Caco-2 (cell line): ENCODE results near the gene GPR143. TPM values are rescaled to one million over a fixed set of nuclear protein-coding genes. Genes with fewer than 3 reads are reported as not detected.

Source experiments
- BruUV-seq: library from RNA; stranded (reverse); fragments of 400-500 nt; replicated peaks from 2 replicates; lab custom pipeline; 2021; lab: Mats Ljungman, UMichigan
- CTCF ChIA-PET: fragments of 300-600 bp; sonication (Branson Sonifier 250); formaldehyde crosslinking; loops from one replicate; lab custom pipeline; 2022; ENCODE audit warnings: antibody characterized with exemption; lab: Charles Lee
- POLR2A ChIA-PET: fragments of 300-600 bp; sonication (Branson Sonifier 250); formaldehyde crosslinking; loops from one replicate; lab custom pipeline; 2022; ENCODE audit warnings: antibody characterized with exemption; lab: Charles Lee
- DNase-seq, 2 experiments: peaks; one replicate each; pipeline versions ENCODE4 v3.0.0 to v3.0.0-alpha.2; 2020 to 2022
- H3K27me3 ChIP-seq: replicated peaks from 2 replicates; pipeline ENCODE4 v1.6.0; 2011; ENCODE audit warnings: low read length; ENCODE audit not compliant: control insufficient read depth, insufficient read depth
- H3K36me3 ChIP-seq: 2 replicates; pipeline ENCODE4 v1.5.1; 2011; ENCODE audit warnings: low read length; ENCODE audit not compliant: control insufficient read depth, insufficient read depth
- H3K4me1 ChIP-seq: fragments of 250-450 bp; sonication (Bioruptor Pico); 2 replicates; pipeline ENCODE4 v1.5.1; 2020; ENCODE audit warnings: mild to moderate bottlenecking
- H3K4me3 ChIP-seq: 2 replicates; pipeline ENCODE4 v1.5.1; 2011; ENCODE audit warnings: low read depth, mild to moderate bottlenecking, control low read depth, low read length
- H3K9me3 ChIP-seq: fragments of 250-450 bp; sonication (Bioruptor Pico); 2 replicates; pipeline ENCODE4 v1.5.1; 2020; ENCODE audit warnings: mild to moderate bottlenecking, moderate library complexity
- H3K27ac Mint-ChIP-seq: one replicate; pipeline ENCODE4 v1.8.0; 2022; ENCODE audit warnings: mixed read lengths; ENCODE audit not compliant: unreplicated experiment
- H3K27me3 Mint-ChIP-seq: one replicate; pipeline ENCODE4 v1.8.0; 2022; ENCODE audit warnings: mixed read lengths; ENCODE audit not compliant: insufficient read depth, unreplicated experiment
- H3K36me3 Mint-ChIP-seq: one replicate; pipeline ENCODE4 v1.8.0; 2022; ENCODE audit warnings: mild to moderate bottlenecking, mixed read lengths; ENCODE audit not compliant: insufficient read depth, unreplicated experiment
- H3K4me1 Mint-ChIP-seq: one replicate; pipeline ENCODE4 v1.8.0; 2022; ENCODE audit warnings: low read depth, mixed read lengths; ENCODE audit not compliant: unreplicated experiment
- H3K4me3 Mint-ChIP-seq: one replicate; pipeline ENCODE4 v1.8.0; 2022; ENCODE audit warnings: mild to moderate bottlenecking, moderate library complexity, mixed read lengths; ENCODE audit not compliant: unreplicated experiment
- H3K9me3 Mint-ChIP-seq: one replicate; pipeline ENCODE4 v1.8.0; 2022; ENCODE audit warnings: mixed read lengths; ENCODE audit not compliant: unreplicated experiment
- CTCF ChIP-seq, 2 experiments: fragments of 200-600 bp in 1 of 2; IDR thresholded peaks; 1 replicate in 1 of 2; 2 replicates in 1 of 2; pipeline versions ENCODE4 v1.5.1 to v1.8.0; 2011 to 2022; ENCODE audit warnings: antibody characterized with exemption in 1 of 2, control low read depth in 1 of 2, inconsistent platforms in 1 of 2, low read depth in 1 of 2, low read length in 1 of 2, mild to moderate bottlenecking in 1 of 2, moderate library complexity in 1 of 2; ENCODE audit not compliant: insufficient read depth in 1 of 2, severe bottlenecking in 1 of 2, unreplicated experiment in 1 of 2
- intact Hi-C: fragments of 100-400 bp; cut with micrococcal nuclease; formaldehyde crosslinking; loops from one replicate; pipeline ENCODE4 v1.10.0; 2022; ENCODE audit not compliant: unreplicated experiment
- total RNA-seq: library from RNA; stranded (reverse); gene quantifications from 2 replicates; pipeline ENCODE4 v1.2.3, GENCODE V29; 2022

Gene GPR143
- total RNA-seq, 1 experiment from 2014 or later: 8.0 TPM

- no peak overlapping the region for H3K27ac Mint-ChIP-seq
- ChIA-PET CTCF (no interaction called here), POLR2A (no interaction called here)
- Histone ChIP-seq H3K36me3 (no peaks in the 10 kb centered on the region), H3K27me3 (no peaks in the 10 kb centered on the region), H3K4me1 (no peaks in the 10 kb centered on the region), H3K9me3 (no peaks in the 10 kb centered on the region), H3K4me3 (no peak overlapping the region)
- no peaks in the 10 kb centered on the region for H3K9me3 Mint-ChIP-seq
- no peak overlapping the region for H3K4me3 Mint-ChIP-seq
- H3K36me3 Mint-ChIP-seq: peaks cover 44% of the 10 kb centered on the region
- no peaks in the 10 kb centered on the region for H3K4me1 Mint-ChIP-seq
- no peak for TF ChIP-seq CTCF (IDR thresholded peaks at IDR 0.05; ENCODE audit: insufficient read depth in 1 of 2, low read depth in 1 of 2, low read length in 1 of 2, severe bottlenecking in 1 of 2, unreplicated experiment in 1 of 2)
- no TSS peak for BruUV-seq
- H3K27me3 Mint-ChIP-seq: no peaks in the 10 kb centered on the region
- DNase-seq: no peak
- intact Hi-C loops: no loop called here
These were observed 40.9 kb downstream of the GPR143 start for GRCh38 chrX:9724711-9725110.

- CTCF ChIA-PET: no interaction called here
- H3K9me3 ChIP-seq: no peaks in the 10 kb centered on the region
- no peaks in the 10 kb centered on the region; the same call in none of the 2 replicates for H3K36me3 ChIP-seq
- H3K4me3 Mint-ChIP-seq: no peak overlapping the region
- peaks cover 92% of the 10 kb centered on the region for H3K36me3 Mint-ChIP-seq
- no peaks in the 10 kb centered on the region for H3K4me1 ChIP-seq
- intact Hi-C loops: no loop called here
- no peak overlapping the region for H3K4me3 ChIP-seq
- BruUV-seq: no TSS peak
- H3K4me1 Mint-ChIP-seq: no peaks in the 10 kb centered on the region
- no peak for DNase-seq
- no peaks in the 10 kb centered on the region for H3K27me3 Mint-ChIP-seq
- no peaks in the 10 kb centered on the region for H3K9me3 Mint-ChIP-seq
- H3K27me3 ChIP-seq: no peaks in the 10 kb centered on the region
- TF ChIP-seq CTCF (IDR thresholded peaks at IDR 0.05; ENCODE audit: insufficient read depth in 1 of 2, low read depth in 1 of 2, low read length in 1 of 2, severe bottlenecking in 1 of 2, unreplicated experiment in 1 of 2): no peak
- H3K27ac Mint-ChIP-seq: no peak overlapping the region
- POLR2A ChIA-PET: no interaction called here
These were observed 48.3 kb downstream of the GPR143 start for GRCh38 chrX:9717376-9717775.

- Mint-ChIP-seq H3K4me3 (no peak overlapping the region), H3K27ac (no peak overlapping the region), H3K36me3 (peaks cover 66% of the 10 kb centered on the region), H3K27me3 (no peaks in the 10 kb centered on the region), H3K9me3 (no peaks in the 10 kb centered on the region), H3K4me1 (peaks cover 17% of the 10 kb centered on the region)
- Histone ChIP-seq H3K27me3 (no peaks in the 10 kb centered on the region), H3K9me3 (no peaks in the 10 kb centered on the region), H3K4me1 (0 out of 2 replicates have a peak, but pooled peaks cover 4% of the 10 kb centered on the region), H3K4me3 (no peak overlapping the region), H3K36me3 (peaks cover 3% of the 10 kb centered on the region)
- CTCF ChIA-PET: no interaction called here
- no peak for TF ChIP-seq CTCF (IDR thresholded peaks at IDR 0.05; ENCODE audit: insufficient read depth in 1 of 2, low read depth in 1 of 2, low read length in 1 of 2, severe bottlenecking in 1 of 2, unreplicated experiment in 1 of 2)
- intact Hi-C loops: no loop called here
- BruUV-seq: no TSS peak
- DNase-seq: no peak
- POLR2A ChIA-PET: no interaction called here
These were observed 55.3 kb downstream of the GPR143 start for GRCh38 chrX:9710332-9710731.
